Measurements from ENCODE around the gene PIP5K1C.

DNA sequence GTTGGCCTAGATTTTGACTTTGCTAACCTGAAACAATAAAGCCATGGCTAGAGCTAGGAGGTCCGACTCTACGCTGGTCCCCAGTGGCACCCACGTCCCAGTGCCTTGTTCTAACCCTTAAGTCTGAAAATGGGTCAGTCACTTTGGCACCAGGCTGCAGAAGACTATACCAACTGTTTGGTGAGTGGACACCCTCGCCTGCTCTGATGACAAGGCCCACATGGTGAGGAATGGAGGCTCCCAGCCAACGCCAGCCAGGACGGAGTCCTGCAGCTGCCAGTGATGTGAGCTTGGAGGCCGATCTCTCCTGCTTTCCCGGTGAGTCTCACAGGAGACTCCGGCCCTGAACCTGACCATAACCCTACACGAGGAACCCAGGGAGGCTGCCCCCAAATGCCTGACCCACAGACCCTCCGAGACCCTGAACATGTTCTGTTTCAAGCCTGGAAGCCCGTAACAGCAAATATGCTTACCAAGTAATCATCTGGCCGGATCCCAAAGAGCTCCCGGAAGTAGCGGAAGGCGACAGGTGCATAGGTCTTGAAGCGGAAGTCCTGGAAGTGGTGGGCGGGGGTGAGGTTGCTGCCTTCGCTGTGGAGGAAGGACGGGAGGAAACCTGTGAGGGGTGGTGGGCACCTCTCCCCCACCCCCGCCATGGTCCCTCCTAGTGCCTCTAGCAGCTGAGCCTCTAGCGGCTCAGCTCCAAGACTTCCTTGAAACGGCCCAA, 39.6 kb downstream of the PIP5K1C start:
- TF ChIP-seq EZH2 (IDR thresholded peaks at IDR 0.05; ENCODE audit: borderline replicate concordance, low read depth, low read length, poor library complexity, severe bottlenecking) = no peak
- TF ChIP-seq, protein P1, sequence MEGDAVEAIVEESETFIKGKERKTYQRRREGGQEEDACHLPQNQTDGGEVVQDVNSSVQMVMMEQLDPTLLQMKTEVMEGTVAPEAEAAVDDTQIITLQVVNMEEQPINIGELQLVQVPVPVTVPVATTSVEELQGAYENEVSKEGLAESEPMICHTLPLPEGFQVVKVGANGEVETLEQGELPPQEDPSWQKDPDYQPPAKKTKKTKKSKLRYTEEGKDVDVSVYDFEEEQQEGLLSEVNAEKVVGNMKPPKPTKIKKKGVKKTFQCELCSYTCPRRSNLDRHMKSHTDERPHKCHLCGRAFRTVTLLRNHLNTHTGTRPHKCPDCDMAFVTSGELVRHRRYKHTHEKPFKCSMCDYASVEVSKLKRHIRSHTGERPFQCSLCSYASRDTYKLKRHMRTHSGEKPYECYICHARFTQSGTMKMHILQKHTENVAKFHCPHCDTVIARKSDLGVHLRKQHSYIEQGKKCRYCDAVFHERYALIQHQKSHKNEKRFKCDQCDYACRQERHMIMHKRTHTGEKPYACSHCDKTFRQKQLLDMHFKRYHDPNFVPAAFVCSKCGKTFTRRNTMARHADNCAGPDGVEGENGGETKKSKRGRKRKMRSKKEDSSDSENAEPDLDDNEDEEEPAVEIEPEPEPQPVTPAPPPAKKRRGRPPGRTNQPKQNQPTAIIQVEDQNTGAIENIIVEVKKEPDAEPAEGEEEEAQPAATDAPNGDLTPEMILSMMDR (conservative IDR thresholded peaks at IDR 0.05; ENCODE audit: low read depth, low read length) = no peak
